ENCODE measurements around the gene ACOT11.

- TF ChIP-seq CTCF (IDR thresholded peaks at IDR 0.05): no peak
- TF ChIP-seq POLR2AphosphoS5 (IDR thresholded peaks at IDR 0.05; ENCODE audit: low read depth, low read length): no peak
- no peak for TF ChIP-seq REST (IDR thresholded peaks at IDR 0.05; ENCODE audit: insufficient read depth in 1 of 2, low read depth in 2 of 2, low read length in 1 of 2)
- TF ChIP-seq SIN3A (IDR thresholded peaks at IDR 0.05; ENCODE audit: borderline replicate concordance, insufficient read depth, low read depth, low read length): no peak
- TF ChIP-seq TCF7L2 (IDR thresholded peaks at IDR 0.05; ENCODE audit: low read depth, low read length): no peak
These were observed 56.0 kb downstream of the ACOT11 start for GRCh38 chr1:54604051-54604450.
